ENCODE results near the gene ZNF564. TPM values are rescaled to one million over a fixed set of nuclear protein-coding genes. Genes with fewer than 3 reads are reported as not detected.

Gene ZNF564
- 1 to 10 TPM; 4.0 to 4.5 TPM for total RNA-seq

GRCh38 chr19:12551060-12551832, at the start of gene ZNF564:
ZNF564 (minus strand) TSS chr19:12551482; CDS start chr19:12551332, 150 bp downstream.

GRCh38 chr19:12484371-12485051, 66.8 kb downstream of the ZNF564 start, which contains the start of gene ZNF709:
ZNF709 (minus strand) TSS chr19:12484816; CDS start chr19:12484657, 159 bp downstream.

Small RNA genes lying within 50 kb of the gene (small RNA-seq; reads per million reads assigned to genes)
- gene MTCO1P27 (0 reads per million in 2 donors), gene PPIAP20 (0 reads per million in 2 donors)

Other genes with a start within 250 kb of the ZNF564 start
- gene ZNF563, start 217.8 kb downstream of the ZNF564 start, total RNA-seq, result 1 to 10 TPM; 2.0 to 2.1 TPM
- 1 to 10 TPM; 1.0 to 1.3 TPM for gene ZNF442, start 185.8 kb downstream of the ZNF564 start, total RNA-seq
- gene ZNF799, start 150.2 kb downstream of the ZNF564 start, total RNA-seq, result 1 to 10 TPM; 2.0 to 2.8 TPM
- 1 to 10 TPM; 1.0 to 2.0 TPM for gene ZNF443, start 110.5 kb downstream of the ZNF564 start, total RNA-seq
- gene ZNF709, start 66.7 kb downstream of the ZNF564 start, total RNA-seq, result 1 to 10 TPM; 1.7 to 2.1 TPM
- gene ZNF490, start 59.3 kb upstream of the ZNF564 start, total RNA-seq, result 10 to 100 TPM; 10.7 to 16.9 TPM
- gene ZNF791, start 59.4 kb upstream of the ZNF564 start, total RNA-seq, result 1 to 10 TPM; 8.7 to 10.0 TPM
- 10 to 100 TPM; 38.3 to 57.5 TPM for gene MAN2B1, start 115.3 kb upstream of the ZNF564 start, total RNA-seq
- 1 to 10 TPM; 7.3 to 8.6 TPM for gene WDR83, start 115.3 kb upstream of the ZNF564 start, total RNA-seq
- 10 to 100 TPM; 67.4 to 85.9 TPM for gene DHPS, start 130.4 kb upstream of the ZNF564 start, total RNA-seq
- not detected for gene GNG14, start 136.5 kb upstream of the ZNF564 start, total RNA-seq
- 10 to 100 TPM; 14.1 to 14.7 TPM for gene FBXW9, start 145.1 kb upstream of the ZNF564 start, total RNA-seq
- gene TNPO2, start 172.4 kb upstream of the ZNF564 start, total RNA-seq, result 10 to 100 TPM; 62.6 to 71.9 TPM
- gene TRIR, start 183.2 kb upstream of the ZNF564 start, total RNA-seq, result 100 to 1,000 TPM; 107 to 194 TPM
- 100 to 1,000 TPM in 1 of 2 donors, 10 to 100 TPM in 1; 90.9 to 129 TPM for gene GET3, start 186.0 kb upstream of the ZNF564 start, total RNA-seq
- gene BEST2, start 200.3 kb upstream of the ZNF564 start, total RNA-seq, result under 1 TPM in 1 of 2 donors, not detected in 1; under 0.01 TPM
- gene HOOK2, start 224.1 kb upstream of the ZNF564 start, total RNA-seq, result 1 to 10 TPM; 6.7 to 8.6 TPM
- gene JUNB, start 240.0 kb upstream of the ZNF564 start, total RNA-seq, result 10 to 100 TPM; 65.3 to 88.4 TPM

Measured in melanocyte of skin (primary cell).